ENCODE results near the gene TEX48. TPM values are rescaled to one million over a fixed set of nuclear protein-coding genes. Genes with fewer than 3 reads are reported as not detected.

TEX48 gene
- total RNA-seq, 1 donor from 2014 or later = not detected

GRCh38 chr9:114719290-114719689 is 37.3 kb upstream of the TEX48 start:
- H3K27me3 Mint-ChIP-seq (ENCODE audit: low read depth) = no peaks in the 10 kb centered on the region

GRCh38 chr9:114718801-114719221 is 36.8 kb upstream of the TEX48 start:
- H3K9me3 Mint-ChIP-seq (ENCODE audit: low read depth) = peaks cover 6% of the 10 kb centered on the region
- peaks cover 23% of the 10 kb centered on the region for H3K4me1 Mint-ChIP-seq (ENCODE audit: low read depth)
- no peaks in the 10 kb centered on the region for H3K27me3 Mint-ChIP-seq (ENCODE audit: low read depth)
- H3K27ac Mint-ChIP-seq (ENCODE audit: unreplicated experiment) = no peak overlapping the region
- TF ChIP-seq CTCF (IDR thresholded peaks at IDR 0.05) = no peak
- H3K4me3 Mint-ChIP-seq (ENCODE audit: unreplicated experiment) = no peak overlapping the region
- DNase-seq (ENCODE audit: low spot score) = no peak
- peaks cover 1% of the 10 kb centered on the region for H3K36me3 Mint-ChIP-seq (ENCODE audit: low read depth)

More at GRCh38 chr9:114719290-114719689, 37.3 kb upstream of the TEX48 start:
- no peak for DNase-seq (ENCODE audit: low spot score)
- no peak for TF ChIP-seq CTCF (IDR thresholded peaks at IDR 0.05)
- H3K9me3 Mint-ChIP-seq (ENCODE audit: low read depth) = peaks cover 6% of the 10 kb centered on the region
- H3K4me3 Mint-ChIP-seq (ENCODE audit: unreplicated experiment) = no peak overlapping the region
- H3K4me1 Mint-ChIP-seq (ENCODE audit: low read depth) = peaks cover 27% of the 10 kb centered on the region
- H3K36me3 Mint-ChIP-seq (ENCODE audit: low read depth) = peaks cover 1% of the 10 kb centered on the region
- no peak overlapping the region for H3K27ac Mint-ChIP-seq (ENCODE audit: unreplicated experiment)

DNA sequence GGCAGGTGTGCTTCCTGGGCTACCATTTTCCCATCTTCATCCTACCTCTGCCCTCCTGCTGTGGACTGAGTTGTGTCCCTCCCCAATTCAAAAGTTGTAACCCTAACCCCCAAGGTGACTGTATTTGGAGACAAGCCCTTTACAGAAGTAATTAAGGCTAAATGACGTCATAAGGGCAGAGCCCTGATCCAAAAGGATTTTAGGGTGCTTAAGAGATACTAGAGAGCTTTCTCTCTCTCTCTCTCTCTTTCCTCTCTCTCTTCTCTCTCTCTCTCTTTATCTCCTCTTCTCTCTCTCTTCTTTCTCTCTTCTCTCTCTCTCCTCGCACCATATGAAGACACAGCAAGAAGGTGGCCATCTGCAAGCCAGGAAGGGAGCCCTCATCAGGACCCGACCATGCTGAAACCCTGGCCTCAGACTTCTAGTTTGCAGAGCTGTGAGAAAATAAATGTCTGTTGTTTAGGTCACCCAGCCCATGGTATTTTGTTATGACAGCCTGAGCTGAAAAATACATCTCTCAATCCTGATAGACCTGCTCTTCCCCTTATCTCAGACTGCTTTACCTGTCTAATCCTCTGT is 36.0 kb upstream of the TEX48 start:
- Mint-ChIP-seq H3K4me3 (ENCODE audit: unreplicated experiment) (no peak overlapping the region), H3K27me3 (ENCODE audit: low read depth) (no peaks in the 10 kb centered on the region), H3K36me3 (ENCODE audit: low read depth) (peaks cover 1% of the 10 kb centered on the region), H3K9me3 (ENCODE audit: low read depth) (peaks cover 6% of the 10 kb centered on the region), H3K27ac (ENCODE audit: unreplicated experiment) (no peak overlapping the region), H3K4me1 (ENCODE audit: low read depth) (peaks cover 14% of the 10 kb centered on the region)
- no peak for DNase-seq (ENCODE audit: low spot score)
- TF ChIP-seq CTCF (IDR thresholded peaks at IDR 0.05) = no peak

GRCh38 chr9:114709636-114710035 is 27.6 kb upstream of the TEX48 start:
- peaks cover 10% of the 10 kb centered on the region for H3K27me3 Mint-ChIP-seq (ENCODE audit: low read depth)
- H3K9me3 Mint-ChIP-seq (ENCODE audit: low read depth) = no peaks in the 10 kb centered on the region
- H3K27ac Mint-ChIP-seq (ENCODE audit: unreplicated experiment) = no peak overlapping the region
- no peaks in the 10 kb centered on the region for H3K4me1 Mint-ChIP-seq (ENCODE audit: low read depth)
- peaks cover 2% of the 10 kb centered on the region for H3K36me3 Mint-ChIP-seq (ENCODE audit: low read depth)
- no peak for TF ChIP-seq CTCF (IDR thresholded peaks at IDR 0.05)
- DNase-seq (ENCODE audit: low spot score) = no peak
- no peak overlapping the region for H3K4me3 Mint-ChIP-seq (ENCODE audit: unreplicated experiment)

DNA sequence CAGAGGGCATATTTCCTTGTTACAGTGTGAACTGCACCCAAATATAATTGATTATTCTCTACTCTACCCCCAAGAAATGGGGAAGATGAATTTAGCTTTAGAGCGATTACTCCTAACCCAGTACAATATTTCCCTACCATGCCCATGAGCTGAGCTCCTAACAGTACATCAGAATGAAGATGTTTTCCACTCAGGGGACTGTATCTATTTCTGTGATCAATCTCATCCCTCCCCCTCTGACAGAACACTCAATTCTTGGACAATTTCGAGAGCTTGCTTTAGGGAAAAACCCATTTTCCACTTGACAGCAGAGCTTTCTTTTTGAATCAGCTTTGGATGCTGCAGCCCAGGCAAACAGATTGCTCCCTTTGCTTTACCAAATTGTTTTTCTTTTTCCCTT is 24.7 kb upstream of the TEX48 start:
- Mint-ChIP-seq H3K9me3 (ENCODE audit: low read depth) (no peaks in the 10 kb centered on the region), H3K4me1 (ENCODE audit: low read depth) (no peaks in the 10 kb centered on the region), H3K27me3 (ENCODE audit: low read depth) (peaks cover 10% of the 10 kb centered on the region), H3K4me3 (ENCODE audit: unreplicated experiment) (no peak overlapping the region), H3K36me3 (ENCODE audit: low read depth) (peaks cover 2% of the 10 kb centered on the region), H3K27ac (ENCODE audit: unreplicated experiment) (no peak overlapping the region)
- no peak for DNase-seq (ENCODE audit: low spot score)
- no peak for TF ChIP-seq CTCF (IDR thresholded peaks at IDR 0.05)

Data from chondrocyte (in vitro differentiated cells).